Vagina (tissue), 2 donors: ENCODE data around the gene TRPM2. TPM values are rescaled to one million over a fixed set of nuclear protein-coding genes. Genes with fewer than 3 reads are reported as not detected.

Source experiments
- DNase-seq, 2 donors: peaks; one replicate each; pipeline ENCODE4 v3.0.0-alpha.2; 2017; ENCODE audit errors: extremely low spot score in 2 of 2
- H3K27ac ChIP-seq: fragments of 200-600 bp; sonication (generic); one replicate; pipeline ENCODE4 v1.5.1; 2019
- H3K27me3 ChIP-seq: fragments of 200-600 bp; sonication (generic); one replicate; pipeline ENCODE4 v1.5.1; 2019
- H3K36me3 ChIP-seq, 2 donors: fragments of 200-600 bp; sonication (generic); one replicate each; pipeline ENCODE4 v1.5.1; 2017 to 2019
- H3K4me1 ChIP-seq: fragments of 200-600 bp; sonication (generic); one replicate; pipeline ENCODE4 v1.5.1; 2019
- H3K4me3 ChIP-seq, 2 donors: fragments of 200-600 bp; sonication (generic); 1 replicate in 1 of 2; 2 replicates in 1 of 2; pipeline ENCODE4 v1.5.1; 2016 to 2019
- H3K9me3 ChIP-seq: fragments of 200-600 bp; sonication (generic); one replicate; pipeline ENCODE4 v1.5.1; 2019
- CTCF ChIP-seq, 3 experiments: fragments of 450-650 bp in 2 of 3; fragments of 200-600 bp in 1 of 3; sonication (generic) in 1 of 3; IDR thresholded peaks; one replicate each; pipeline ENCODE4 v1.5.1; 2017 to 2019; ENCODE audit warnings: antibody characterized with exemption in 3 of 3, mild to moderate bottlenecking in 2 of 3, moderate library complexity in 2 of 3
- POLR2A ChIP-seq, 2 donors: fragments of 450-650 bp; IDR thresholded peaks; one replicate each; pipeline ENCODE4 v1.6.1; 2017; ENCODE audit warnings: antibody characterized with exemption in 2 of 2, mild to moderate bottlenecking in 2 of 2, moderate library complexity in 2 of 2
- POLR2AphosphoS5 ChIP-seq, 2 donors: sonication (generic); formaldehyde crosslinking; IDR thresholded peaks; one replicate each; pipeline ENCODE4 v1.9.0; 2017; ENCODE audit warnings: antibody characterized with exemption in 2 of 2, mild to moderate bottlenecking in 2 of 2, low read depth in 1 of 2; ENCODE audit not compliant: insufficient read depth in 1 of 2
- intact Hi-C: fragments of 100-400 bp; cut with DNase I; formaldehyde crosslinking; loops from one replicate; pipeline ENCODE4 v1.15.1; 2023
- total RNA-seq: library from RNA; depleted of rRNA; stranded (reverse); fragments of >200 nt; gene quantifications from one replicate; pipeline ENCODE4 v1.2.3, GENCODE V29; 2016

The TRPM2 gene
- total RNA-seq, 1 donor from 2014 or later = 2.2 TPM

- Histone ChIP-seq H3K27me3 (no peaks in the 10 kb centered on the region), H3K36me3 (no peaks in the 10 kb centered on the region), H3K9me3 (no peaks in the 10 kb centered on the region), H3K27ac (no peak overlapping the region), H3K4me3 (no peak overlapping the region), H3K4me1 (peaks cover 6% of the 10 kb centered on the region)
- intact Hi-C loops = no loop called here
- TF ChIP-seq CTCF (IDR thresholded peaks at IDR 0.05) (no peak), POLR2A (IDR thresholded peaks at IDR 0.05) (no peak), POLR2AphosphoS5 (IDR thresholded peaks at IDR 0.05; ENCODE audit: insufficient read depth in 1 of 2, low read depth in 1 of 2) (no peak)
- DNase-seq = no peak
Measured at GRCh38 chr21:44350773-44351481, 2.5 kb upstream of the TRPM2 start.

GRCh38 chr21:44351535-44352252, 1.7 kb upstream of the TRPM2 start:
- no peaks in the 10 kb centered on the region for H3K9me3 ChIP-seq
- DNase-seq = no peak
- peaks cover 6% of the 10 kb centered on the region for H3K4me1 ChIP-seq
- H3K27ac ChIP-seq = no peak overlapping the region
- intact Hi-C loops = no loop called here
- H3K4me3 ChIP-seq = no peak overlapping the region
- no peaks in the 10 kb centered on the region for H3K27me3 ChIP-seq
- H3K36me3 ChIP-seq = no peaks in the 10 kb centered on the region
- TF ChIP-seq CTCF (IDR thresholded peaks at IDR 0.05) (no peak), POLR2A (IDR thresholded peaks at IDR 0.05) (no peak), POLR2AphosphoS5 (IDR thresholded peaks at IDR 0.05; ENCODE audit: insufficient read depth in 1 of 2, low read depth in 1 of 2) (no peak)

GRCh38 chr21:44352253-44352860, 1.1 kb upstream of the TRPM2 start:
- TF ChIP-seq CTCF (IDR thresholded peaks at IDR 0.05) (no peak), POLR2A (IDR thresholded peaks at IDR 0.05) (no peak), POLR2AphosphoS5 (IDR thresholded peaks at IDR 0.05; ENCODE audit: insufficient read depth in 1 of 2, low read depth in 1 of 2) (no peak)
- no peak overlapping the region for H3K27ac ChIP-seq

GRCh38 chr21:44354001-44354405, 582 bp downstream of the TRPM2 start:
- no peak for DNase-seq
- no peak overlapping the region for H3K4me3 ChIP-seq

More at GRCh38 chr21:44352253-44352860, 1.1 kb upstream of the TRPM2 start:
- DNase-seq = no peak
- Histone ChIP-seq H3K36me3 (no peaks in the 10 kb centered on the region), H3K9me3 (no peaks in the 10 kb centered on the region), H3K27me3 (no peaks in the 10 kb centered on the region), H3K4me3 (no peak overlapping the region), H3K4me1 (peaks cover 6% of the 10 kb centered on the region)
- intact Hi-C loops = no loop called here

More at GRCh38 chr21:44354001-44354405, 582 bp downstream of the TRPM2 start:
- intact Hi-C loops = no loop called here
- H3K4me1 ChIP-seq = peaks cover 6% of the 10 kb centered on the region
- H3K27me3 ChIP-seq = no peaks in the 10 kb centered on the region
- no peak for TF ChIP-seq POLR2AphosphoS5 (IDR thresholded peaks at IDR 0.05; ENCODE audit: insufficient read depth in 1 of 2, low read depth in 1 of 2)
- TF ChIP-seq POLR2A (IDR thresholded peaks at IDR 0.05) = no peak
- no peak for TF ChIP-seq CTCF (IDR thresholded peaks at IDR 0.05)
- H3K36me3 ChIP-seq = no peaks in the 10 kb centered on the region
- no peaks in the 10 kb centered on the region for H3K9me3 ChIP-seq
- H3K27ac ChIP-seq = no peak overlapping the region
